Mesendoderm (in vitro differentiated cells): ENCODE results near the gene CABP2.
A peak's percentile ranks its signal among the peaks of the same experiment; 100 is the strongest.
"Not testable (repeated sequence)": the region's sequence is repeated elsewhere in the genome, so short reads cannot be mapped to it uniquely, and the experiment has no call there.

Experiments
- DNase-seq: peaks from one replicate; pipeline ENCODE4 v3.0.0; 2013
- H2AK5ac ChIP-seq: 2 replicates; pipeline ENCODE4 v1.6.1; 2013; ENCODE audit warnings: low read length, inconsistent platforms
- H2BK120ac ChIP-seq: 2 replicates; pipeline ENCODE4 v1.6.1; 2013; ENCODE audit warnings: low read depth, mild to moderate bottlenecking, low read length, moderate library complexity, mixed read lengths
- H2BK15ac ChIP-seq: replicated peaks from 2 replicates; pipeline ENCODE4 v1.6.1; 2013; ENCODE audit warnings: low read depth, mild to moderate bottlenecking, moderate library complexity
- H2BK5ac ChIP-seq: 2 replicates; pipeline ENCODE4 v1.6.1; 2013; ENCODE audit warnings: low read length, inconsistent platforms
- H3K18ac ChIP-seq: 2 replicates; pipeline ENCODE4 v1.6.1; 2013; ENCODE audit warnings: mild to moderate bottlenecking, low read length, mixed read lengths
- H3K23ac ChIP-seq: one replicate; pipeline ENCODE4 v1.6.1; 2013; ENCODE audit warnings: low read length
- H3K27ac ChIP-seq: 2 replicates; pipeline ENCODE4 v1.5.1; 2013; ENCODE audit warnings: low read depth, mild to moderate bottlenecking, inconsistent platforms, low read length, moderate library complexity
- H3K27me3 ChIP-seq: 2 replicates; pipeline ENCODE4 v1.6.1; 2013; ENCODE audit warnings: low read length, control low read depth, mild to moderate bottlenecking, inconsistent platforms; ENCODE audit not compliant: insufficient read depth, poor library complexity
- H3K36me3 ChIP-seq: 2 replicates; pipeline ENCODE4 v1.6.1; 2013; ENCODE audit warnings: low read length, inconsistent platforms; ENCODE audit not compliant: control insufficient read depth, insufficient read depth
- H3K4ac ChIP-seq: one replicate; pipeline ENCODE4 v1.6.1; 2013; ENCODE audit warnings: low read depth, mild to moderate bottlenecking, low read length, moderate library complexity
- H3K4me1 ChIP-seq: 2 replicates; pipeline ENCODE4 v1.6.1; 2013; ENCODE audit warnings: low read depth, low read length, inconsistent platforms; ENCODE audit not compliant: control insufficient read depth
- H3K4me2 ChIP-seq: 2 replicates; pipeline ENCODE4 v1.6.1; 2013; ENCODE audit warnings: low read length
- H3K4me3 ChIP-seq: 2 replicates; pipeline ENCODE4 v1.5.1; 2013; ENCODE audit warnings: mild to moderate bottlenecking, low read length
- H3K56ac ChIP-seq: one replicate; pipeline ENCODE4 v1.6.1; 2013; ENCODE audit warnings: low read length
- H3K79me1 ChIP-seq: 2 replicates; pipeline ENCODE4 v1.6.1; 2013; ENCODE audit warnings: low read length, inconsistent platforms
- H3K79me2 ChIP-seq: 2 replicates; pipeline ENCODE4 v1.6.1; 2013; ENCODE audit warnings: mild to moderate bottlenecking, low read length; ENCODE audit not compliant: control insufficient read depth, insufficient read depth
- H3K9ac ChIP-seq: 2 replicates; pipeline ENCODE4 v1.6.1; 2013; ENCODE audit warnings: low read length, inconsistent platforms
- H4K5ac ChIP-seq: one replicate; pipeline ENCODE4 v1.6.1; 2013; ENCODE audit warnings: low read length
- H4K8ac ChIP-seq: one replicate; pipeline ENCODE4 v1.6.1; 2013; ENCODE audit warnings: low read depth, mild to moderate bottlenecking, control low read depth, low read length, moderate library complexity
- WGBS: extraction: QIAGEN DNeasy Blood & Tissue Kit; methylation state at CpG from one replicate; pipeline ENCODE4 v1.1.7; 2013; ENCODE audit warnings: low lambda C conversion rate, missing lambda C conversion rate; ENCODE audit not compliant: insufficient coverage; ENCODE audit errors: extremely low coverage; 5-methylcytosine and 5-hydroxymethylcytosine counted together

Gene CABP2

DNA sequence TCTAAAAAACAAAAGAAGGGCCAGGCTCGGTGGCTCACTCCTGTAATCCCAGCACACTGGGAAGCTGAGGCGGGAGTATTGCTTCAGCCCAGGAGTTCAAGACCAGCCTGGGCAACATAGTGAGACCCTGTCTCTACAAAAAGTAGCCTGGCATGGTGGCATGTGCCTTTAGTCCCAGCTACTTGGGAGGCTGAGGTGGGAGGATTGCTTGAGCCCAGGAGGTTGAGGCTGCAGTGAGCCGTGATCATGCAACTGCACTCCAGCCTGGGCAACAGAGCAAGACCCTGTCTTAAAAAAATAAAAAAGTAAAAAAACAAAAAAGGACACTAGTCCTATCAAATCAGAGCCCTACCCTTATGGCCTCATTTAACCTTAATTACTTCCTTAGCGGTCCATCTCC is 11.7 kb downstream of the CABP2 start:
- H3K56ac ChIP-seq, H3K4me2 ChIP-seq, H2BK120ac ChIP-seq, H3K27me3 ChIP-seq, H2BK5ac ChIP-seq, H3K18ac ChIP-seq, H3K9ac ChIP-seq, H3K4me3 ChIP-seq, H3K4me1 ChIP-seq, H2BK15ac ChIP-seq, H4K8ac ChIP-seq, H3K27ac ChIP-seq, H3K4ac ChIP-seq, H3K23ac ChIP-seq, H2AK5ac ChIP-seq, H4K5ac ChIP-seq, H3K36me3 ChIP-seq, DNase-seq, H3K79me1 ChIP-seq, H3K79me2 ChIP-seq: not testable (repeated sequence)
- no CpG with 5 or more reads among the region's 4 CpGs for WGBS

DNA sequence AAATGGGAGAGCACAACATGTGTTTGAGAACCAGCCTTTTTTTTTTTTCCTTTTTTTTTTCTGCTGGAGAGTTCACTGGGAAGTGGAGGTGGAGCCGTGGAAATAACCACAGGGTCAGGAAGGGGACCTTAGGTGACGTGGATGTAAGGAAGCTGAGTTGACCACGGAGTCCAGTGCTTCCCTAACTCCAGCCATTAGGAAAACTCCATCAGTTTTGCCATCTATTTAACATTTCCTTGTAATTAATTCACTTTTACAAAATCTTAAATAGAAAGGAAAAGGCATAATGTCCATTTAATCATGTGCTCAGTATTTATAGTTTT is 13.3 kb downstream of the CABP2 start:
- Histone ChIP-seq H3K27ac (no peak overlapping the region), H3K27me3 (no peaks in the 10 kb centered on the region)
- no CpG with 5 or more reads among the region's 3 CpGs for WGBS

DNA sequence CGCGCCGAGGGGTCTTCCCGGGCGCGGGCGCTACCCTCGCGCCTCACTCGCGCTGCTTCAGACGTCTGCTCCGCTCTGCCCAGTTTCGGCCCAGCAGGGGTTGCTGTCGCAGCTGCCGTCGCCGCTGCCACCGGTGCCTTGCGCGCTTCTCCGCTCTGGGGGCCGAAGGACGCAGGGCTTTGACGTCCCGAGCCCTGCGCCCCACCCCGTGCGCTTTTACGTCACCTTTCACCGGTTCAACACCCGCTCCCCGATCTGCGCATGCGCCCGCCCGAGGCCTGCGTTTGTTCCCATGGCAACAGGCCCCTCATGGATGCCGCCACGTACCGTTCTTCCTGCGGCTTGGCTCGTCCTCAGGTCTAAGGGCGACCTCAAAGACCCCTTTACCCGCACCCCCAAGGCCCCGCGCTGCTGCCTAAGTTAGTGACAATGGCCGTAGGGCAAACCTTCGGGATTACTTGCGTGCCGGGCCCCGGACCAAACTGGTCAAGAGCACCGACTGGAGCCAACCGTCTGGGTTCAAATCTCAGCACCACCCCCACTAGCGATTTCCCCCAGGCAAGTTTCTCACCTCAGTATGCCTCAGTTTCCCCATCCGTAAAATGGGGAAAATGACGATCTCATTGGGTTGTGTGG is 14.6 kb downstream of the CABP2 start:
- H2BK15ac ChIP-seq = no peak overlapping the region
- peaks cover 11% of the 10 kb centered on the region for H3K79me1 ChIP-seq
- H3K27me3 ChIP-seq = no peaks in the 10 kb centered on the region
- DNase-seq = peak; percentile 98
- H2BK120ac ChIP-seq = no peak overlapping the region
- no peak overlapping the region for H4K8ac ChIP-seq
- peak overlapping the region; percentile 62 for H3K18ac ChIP-seq
- H3K79me2 ChIP-seq = no peaks in the 10 kb centered on the region
- H3K9ac ChIP-seq = peak overlapping the region; percentile 93
- no peak overlapping the region for H3K4ac ChIP-seq
- no CpG with 5 or more reads among the region's 57 CpGs for WGBS
- H3K4me1 ChIP-seq = peaks cover 10% of the 10 kb centered on the region
- H3K23ac ChIP-seq = no peak overlapping the region
- no peak overlapping the region for H2BK5ac ChIP-seq
- no peak overlapping the region for H2AK5ac ChIP-seq
- peak overlapping the region; percentile 91 for H3K4me2 ChIP-seq
- H3K36me3 ChIP-seq = no peaks in the 10 kb centered on the region
- no peak overlapping the region for H4K5ac ChIP-seq
- H3K27ac ChIP-seq = peak overlapping the region; percentile 90
- H3K4me3 ChIP-seq = peak overlapping the region; percentile 86
- H3K56ac ChIP-seq = peak overlapping the region; percentile 98

More for the DNA sequence above, 13.3 kb downstream of the CABP2 start:
- H2BK5ac ChIP-seq = no peak overlapping the region
- H4K8ac ChIP-seq = no peak overlapping the region
- DNase-seq = no peak
- H3K23ac ChIP-seq = no peak overlapping the region
- H2BK15ac ChIP-seq = no peak overlapping the region
- no peak overlapping the region for H3K4ac ChIP-seq
- no peak overlapping the region for H3K4me2 ChIP-seq
- H3K4me1 ChIP-seq = peaks cover 10% of the 10 kb centered on the region
- no peak overlapping the region for H3K56ac ChIP-seq
- no peak overlapping the region for H3K4me3 ChIP-seq
- no peak overlapping the region for H4K5ac ChIP-seq
- no peak overlapping the region for H2AK5ac ChIP-seq
- H3K36me3 ChIP-seq = no peaks in the 10 kb centered on the region
- H3K79me1 ChIP-seq = peaks cover 10% of the 10 kb centered on the region
- no peaks in the 10 kb centered on the region for H3K79me2 ChIP-seq
- H3K9ac ChIP-seq = no peak overlapping the region
- no peak overlapping the region for H3K18ac ChIP-seq
- no peak overlapping the region for H2BK120ac ChIP-seq

DNA sequence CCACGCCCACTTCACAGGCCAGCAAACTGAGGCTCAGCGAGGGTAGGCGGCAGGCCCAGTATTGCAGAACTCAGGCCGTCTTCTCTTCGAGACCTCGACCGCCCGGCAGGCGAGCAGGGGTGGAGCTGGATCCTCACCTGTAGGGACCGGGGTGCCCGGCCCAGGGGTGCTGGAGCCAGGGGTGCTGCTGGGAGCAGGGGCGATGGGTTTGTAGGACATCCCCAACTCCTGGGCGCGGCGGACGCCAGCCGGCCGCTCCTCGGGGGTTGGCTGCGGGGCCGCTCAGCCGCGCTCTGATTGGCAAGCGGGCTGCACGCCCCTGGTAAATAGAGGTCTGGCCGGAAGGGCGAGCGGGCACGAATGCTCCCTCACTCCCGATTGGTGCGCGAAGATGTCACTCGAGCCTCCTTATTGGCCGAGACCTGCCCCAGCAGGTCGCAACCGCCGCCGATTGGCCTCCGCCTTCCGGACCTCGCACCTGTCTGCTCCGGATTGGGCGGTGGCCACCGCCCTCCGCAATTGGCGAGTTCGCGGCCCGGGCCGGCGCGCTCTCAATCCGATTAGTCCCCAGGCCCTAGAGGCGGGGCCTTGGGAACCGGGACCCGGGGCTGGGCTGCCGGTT is 15.3 kb downstream of the CABP2 start, which contains the start of gene CDK2AP2:
TSS of gene CDK2AP2 (minus strand) at position 299 of the 622 bp plus-strand sequence. CDS start at position 219, 80 bp downstream.
- Histone ChIP-seq H3K4me2 (peak within 1 kb of the TSS; percentile 92), H3K4ac (no peak within 1 kb of the TSS), H3K4me1 (peaks cover 10% of the 10 kb centered on the region), H3K27me3 (no peaks in the 10 kb centered on the region), H3K56ac (peak within 1 kb of the TSS; percentile 98), H2BK120ac (no peak within 1 kb of the TSS), H3K23ac (peak within 1 kb of the TSS; percentile 80), H4K5ac (no peak within 1 kb of the TSS), H4K8ac (no peak within 1 kb of the TSS), H2BK5ac (no peak within 1 kb of the TSS), H3K36me3 (no peaks in the 10 kb centered on the region), H3K18ac (peak within 1 kb of the TSS; percentile 62), H3K79me2 (no peaks in the 10 kb centered on the region), H3K27ac (peak within 1 kb of the TSS; percentile 90), H3K4me3 (peak within 1 kb of the TSS; percentile 86), H3K79me1 (peaks cover 13% of the 10 kb centered on the region), H2BK15ac (no peak within 1 kb of the TSS), H3K9ac (peak within 1 kb of the TSS; percentile 93), H2AK5ac (no peak within 1 kb of the TSS)
- no CpG with 5 or more reads among the region's 57 CpGs for WGBS
- DNase-seq = peak; percentile 100

DNA sequence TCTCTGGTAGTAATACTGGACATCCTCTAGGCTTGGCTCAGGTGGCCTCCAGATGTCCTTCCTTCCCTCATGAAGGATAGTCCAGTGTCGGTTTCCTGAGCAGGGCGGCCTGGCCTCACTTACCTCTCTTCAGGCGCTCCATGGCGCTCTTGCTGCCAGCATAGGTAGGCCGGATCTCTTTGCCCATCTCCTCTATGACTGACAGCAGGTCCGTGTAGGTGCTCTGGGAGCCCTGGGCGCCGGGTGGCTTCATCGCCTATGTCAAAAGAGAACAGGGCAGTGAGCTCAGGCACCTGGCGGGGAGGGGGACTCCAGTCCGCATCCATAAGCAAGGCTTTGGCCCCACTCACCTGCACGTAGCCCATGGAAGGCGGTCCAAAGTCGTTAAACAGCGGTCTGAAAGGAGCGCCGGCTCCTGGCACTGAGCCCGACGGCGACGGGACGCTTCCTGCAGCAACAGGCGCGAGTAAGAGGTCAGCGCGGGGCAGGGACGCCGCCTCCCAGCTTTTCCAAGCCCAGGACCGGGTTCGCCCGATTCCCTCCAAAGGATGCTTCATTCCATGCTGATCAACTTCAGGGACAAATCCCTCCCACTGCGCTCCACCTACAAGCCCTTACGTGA is 15.9 kb downstream of the CABP2 start:
- no peak for DNase-seq
- Histone ChIP-seq H3K9ac (peak overlapping the region; percentile 85), H3K4me3 (peak overlapping the region; percentile 77), H3K4me1 (peaks cover 10% of the 10 kb centered on the region), H4K5ac (no peak overlapping the region), H3K18ac (no peak overlapping the region), H2AK5ac (no peak overlapping the region), H3K27ac (no peak overlapping the region), H2BK5ac (no peak overlapping the region), H3K4me2 (peak overlapping the region; percentile 92), H4K8ac (no peak overlapping the region), H3K23ac (peak overlapping the region; percentile 80), H3K4ac (no peak overlapping the region), H3K79me1 (peaks cover 13% of the 10 kb centered on the region), H3K79me2 (no peaks in the 10 kb centered on the region), H2BK120ac (no peak overlapping the region), H3K36me3 (no peaks in the 10 kb centered on the region), H3K27me3 (no peaks in the 10 kb centered on the region), H2BK15ac (no peak overlapping the region), H3K56ac (peak overlapping the region; percentile 93)
- WGBS = no CpG with 5 or more reads among the region's 33 CpGs
